PC-9 (cell line): Measurements from ENCODE around the gene FTHL17. TPM values are rescaled to one million over a fixed set of nuclear protein-coding genes. Genes with fewer than 3 reads are reported as not detected.

Experiments used
- BruUV-seq: library from RNA; stranded (reverse); fragments of 400-500 nt; replicated peaks from 2 replicates; lab custom pipeline; 2021; lab: Mats Ljungman, UMichigan
- CTCF ChIA-PET: fragments of 300-600 bp; sonication (Branson Sonifier 250); formaldehyde crosslinking; loops from one replicate; lab custom pipeline; 2022; ENCODE audit warnings: antibody characterized with exemption; lab: Charles Lee
- POLR2A ChIA-PET: fragments of 300-600 bp; sonication (Branson Sonifier 250); formaldehyde crosslinking; loops from one replicate; lab custom pipeline; 2022; ENCODE audit warnings: antibody characterized with exemption; ENCODE audit not compliant: unreplicated experiment; lab: Charles Lee
- DNase-seq, 2 experiments: peaks; one replicate each; pipeline versions ENCODE4 v3.0.0 to v3.0.0-alpha.2; 2015 to 2022; ENCODE audit warnings: mixed read lengths in 1 of 2
- H2AFZ ChIP-seq: fragments of 200-600 bp; sonication (generic); 2 replicates; pipeline ENCODE4 v1.8.1; 2017; ENCODE audit warnings: antibody characterized with exemption
- H3F3A ChIP-seq: fragments of 200-600 bp; sonication (generic); 2 replicates; pipeline ENCODE4 v1.8.1; 2017; ENCODE audit warnings: antibody characterized with exemption, mild to moderate bottlenecking, low read depth; ENCODE audit not compliant: insufficient read depth
- H3K27ac ChIP-seq: fragments of 200-600 bp; sonication (generic); 2 replicates; pipeline ENCODE4 v1.6.1; 2016; ENCODE audit warnings: mixed run types
- H3K27me3 ChIP-seq: fragments of 200-600 bp; sonication (generic); 2 replicates; pipeline ENCODE4 v1.6.1; 2016; ENCODE audit warnings: low read depth, mixed run types; ENCODE audit not compliant: insufficient read depth
- H3K36me3 ChIP-seq: fragments of 200-600 bp; sonication (generic); 2 replicates; pipeline ENCODE4 v1.6.1; 2016; ENCODE audit warnings: low read depth, mixed run types
- H3K4me1 ChIP-seq: fragments of 200-600 bp; sonication (generic); replicated peaks from 2 replicates; pipeline ENCODE4 v1.6.1; 2016; ENCODE audit warnings: mixed run types; ENCODE audit not compliant: insufficient read depth
- H3K4me2 ChIP-seq: fragments of 200-600 bp; sonication (generic); 2 replicates; pipeline ENCODE4 v1.6.1; 2017; ENCODE audit warnings: mixed run types
- H3K4me3 ChIP-seq: fragments of 200-600 bp; sonication (generic); 2 replicates; pipeline ENCODE4 v1.6.1; 2016; ENCODE audit warnings: mixed run types
- H3K79me2 ChIP-seq: fragments of 200-600 bp; sonication (generic); 2 replicates; pipeline ENCODE4 v1.6.1; 2017; ENCODE audit warnings: low read depth, mixed run types
- H3K9me2 ChIP-seq: fragments of 200-600 bp; sonication (generic); 2 replicates; pipeline ENCODE4 v1.8.1; 2017; ENCODE audit warnings: mild to moderate bottlenecking; ENCODE audit not compliant: insufficient read depth
- H3K9me3 ChIP-seq: fragments of 200-600 bp; sonication (generic); 2 replicates; pipeline ENCODE4 v1.8.1; 2016; ENCODE audit warnings: low read depth; ENCODE audit not compliant: insufficient read depth
- H4K20me1 ChIP-seq: fragments of 200-600 bp; sonication (generic); 2 replicates; pipeline ENCODE4 v1.8.1; 2017; ENCODE audit not compliant: insufficient read depth
- EZH2 ChIP-seq: fragments of 200-600 bp; sonication (generic); IDR thresholded peaks from 2 replicates; pipeline ENCODE4 v1.8.0; 2017; ENCODE audit warnings: antibody characterized with exemption, low read depth
- intact Hi-C: fragments of 100-400 bp; cut with micrococcal nuclease; formaldehyde crosslinking; loops from one replicate; pipeline ENCODE4 v1.10.0; 2022; ENCODE audit not compliant: unreplicated experiment
- total RNA-seq: library from RNA; stranded (reverse); gene quantifications from 2 replicates; pipeline ENCODE4 v1.2.3, GENCODE V29; 2021
- TF ChIP-seq, protein P1 (sequence below): fragments of 200-600 bp; sonication (generic); conservative IDR thresholded peaks from 2 replicates; pipeline ENCODE4 v1.6.1; 2017; ENCODE audit warnings: mixed run types, antibody characterized with exemption, mild to moderate bottlenecking, moderate library complexity

The FTHL17 gene
- total RNA-seq, 1 experiment from 2014 or later, result not detected

DNA sequence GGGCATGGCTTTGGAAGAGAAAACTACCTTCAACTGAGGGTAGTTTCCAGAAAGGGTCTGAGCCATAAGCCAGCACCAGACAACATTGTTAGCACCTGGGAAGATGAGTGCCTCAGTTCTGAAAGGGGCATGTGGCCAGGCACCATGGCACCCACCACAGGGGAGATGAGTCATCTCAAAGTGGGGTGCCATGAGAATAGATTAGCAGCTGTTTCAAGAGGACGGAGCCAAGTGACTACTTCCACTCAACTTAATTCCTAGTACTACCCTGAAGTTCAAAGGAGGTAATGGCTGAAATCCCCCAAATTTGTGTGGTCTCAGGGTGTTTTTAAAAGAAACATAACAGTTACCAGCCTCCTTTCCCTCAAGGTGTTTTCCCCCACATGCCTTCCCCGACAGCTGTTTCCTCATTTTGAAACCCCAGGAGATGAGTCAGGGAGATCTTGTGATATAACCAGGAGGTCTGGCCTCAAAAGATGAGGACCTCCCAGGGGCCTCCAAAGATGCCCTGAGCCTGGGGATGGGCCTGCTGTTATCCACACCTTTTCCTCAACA lies 27.8 kb upstream of the FTHL17 start:
- Histone ChIP-seq H3K27me3 (no peaks in the 10 kb centered on the region), H3K36me3 (no peaks in the 10 kb centered on the region), H3F3A (no peaks in the 10 kb centered on the region), H3K4me2 (no peak overlapping the region), H3K27ac (no peak overlapping the region), H3K9me3 (no peaks in the 10 kb centered on the region), H3K79me2 (no peaks in the 10 kb centered on the region), H4K20me1 (no peaks in the 10 kb centered on the region), H3K4me3 (no peak overlapping the region), H3K4me1 (no peaks in the 10 kb centered on the region), H3K9me2 (no peaks in the 10 kb centered on the region), H2AFZ (no peak overlapping the region)
- CTCF ChIA-PET, result no interaction called here
- TF ChIP-seq, protein P1, sequence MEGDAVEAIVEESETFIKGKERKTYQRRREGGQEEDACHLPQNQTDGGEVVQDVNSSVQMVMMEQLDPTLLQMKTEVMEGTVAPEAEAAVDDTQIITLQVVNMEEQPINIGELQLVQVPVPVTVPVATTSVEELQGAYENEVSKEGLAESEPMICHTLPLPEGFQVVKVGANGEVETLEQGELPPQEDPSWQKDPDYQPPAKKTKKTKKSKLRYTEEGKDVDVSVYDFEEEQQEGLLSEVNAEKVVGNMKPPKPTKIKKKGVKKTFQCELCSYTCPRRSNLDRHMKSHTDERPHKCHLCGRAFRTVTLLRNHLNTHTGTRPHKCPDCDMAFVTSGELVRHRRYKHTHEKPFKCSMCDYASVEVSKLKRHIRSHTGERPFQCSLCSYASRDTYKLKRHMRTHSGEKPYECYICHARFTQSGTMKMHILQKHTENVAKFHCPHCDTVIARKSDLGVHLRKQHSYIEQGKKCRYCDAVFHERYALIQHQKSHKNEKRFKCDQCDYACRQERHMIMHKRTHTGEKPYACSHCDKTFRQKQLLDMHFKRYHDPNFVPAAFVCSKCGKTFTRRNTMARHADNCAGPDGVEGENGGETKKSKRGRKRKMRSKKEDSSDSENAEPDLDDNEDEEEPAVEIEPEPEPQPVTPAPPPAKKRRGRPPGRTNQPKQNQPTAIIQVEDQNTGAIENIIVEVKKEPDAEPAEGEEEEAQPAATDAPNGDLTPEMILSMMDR, result no peak
- TF ChIP-seq EZH2, result no peak
- POLR2A ChIA-PET, result no interaction called here
- no peak for DNase-seq
- no TSS peak for BruUV-seq
- intact Hi-C loops, result no loop called here

DNA sequence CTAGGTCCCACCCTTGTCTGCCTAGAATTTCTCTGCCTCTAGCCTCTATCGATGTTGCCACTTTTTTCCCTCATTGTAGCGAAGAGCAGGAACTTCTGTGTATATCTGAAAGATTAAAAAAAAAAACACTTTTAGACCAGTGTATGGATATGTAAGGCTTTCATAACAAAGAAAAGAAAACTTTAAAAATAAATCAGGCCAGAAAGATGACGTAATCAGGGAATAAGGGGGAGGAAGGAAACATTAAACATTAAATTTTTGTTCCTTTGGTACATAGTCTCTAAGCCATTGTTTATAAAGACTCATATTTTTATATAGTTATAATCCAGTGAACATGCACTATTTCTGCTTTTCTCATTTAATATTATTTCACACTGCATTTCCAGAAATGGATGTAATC lies 26.2 kb upstream of the FTHL17 start:
- ChIA-PET CTCF (no interaction called here), POLR2A (no interaction called here)
- Histone ChIP-seq H3K4me1 (no peaks in the 10 kb centered on the region), H3K27me3 (no peaks in the 10 kb centered on the region), H3K36me3 (no peaks in the 10 kb centered on the region), H3K9me3 (no peaks in the 10 kb centered on the region), H3K4me2 (no peak overlapping the region), H3K27ac (no peak overlapping the region), H3K9me2 (no peaks in the 10 kb centered on the region), H3K4me3 (no peak overlapping the region), H4K20me1 (no peaks in the 10 kb centered on the region), H3F3A (no peaks in the 10 kb centered on the region), H2AFZ (no peak overlapping the region), H3K79me2 (no peaks in the 10 kb centered on the region)
- TF ChIP-seq, protein P1, result no peak
- no peak for TF ChIP-seq EZH2
- no peak for DNase-seq
- intact Hi-C loops, result no loop called here
- no TSS peak for BruUV-seq

DNA sequence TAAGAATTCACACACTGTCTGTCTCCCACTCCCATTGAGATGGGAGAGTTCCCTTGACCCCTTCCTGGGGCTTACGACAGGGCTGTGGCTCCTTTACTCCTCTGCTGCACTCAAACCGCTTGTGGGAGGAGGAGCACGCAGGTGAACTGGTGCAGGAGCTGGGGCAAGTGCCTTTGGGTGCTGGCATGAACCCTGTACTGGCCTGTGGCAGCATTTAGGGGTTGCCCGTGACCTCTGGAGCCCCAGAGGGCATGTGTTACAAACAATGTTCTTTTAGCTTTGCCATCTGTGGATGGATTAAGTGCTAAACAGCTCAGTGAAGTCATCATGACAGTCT lies 21.8 kb upstream of the FTHL17 start:
- TF ChIP-seq, protein P1, result no peak
- TF ChIP-seq EZH2, result no peak
- no peak overlapping the region for H3K27ac ChIP-seq
- intact Hi-C loops, result no loop called here
- H3K79me2 ChIP-seq, result no peaks in the 10 kb centered on the region
- BruUV-seq, result no TSS peak
- ChIA-PET CTCF (no interaction called here), POLR2A (no interaction called here)
- no peaks in the 10 kb centered on the region for H3K9me3 ChIP-seq
- no peaks in the 10 kb centered on the region for H3K27me3 ChIP-seq
- no peak overlapping the region for H3K4me3 ChIP-seq
- no peaks in the 10 kb centered on the region for H4K20me1 ChIP-seq
- DNase-seq, result no peak
- H3K9me2 ChIP-seq, result no peaks in the 10 kb centered on the region
- no peaks in the 10 kb centered on the region for H3K4me1 ChIP-seq
- H3K4me2 ChIP-seq, result no peak overlapping the region
- no peaks in the 10 kb centered on the region for H3F3A ChIP-seq
- no peak overlapping the region for H2AFZ ChIP-seq
- no peaks in the 10 kb centered on the region for H3K36me3 ChIP-seq
